HuH-7.5 (cell line): ENCODE measurements around the gene RND1.

Experiments used
- DNase-seq: peaks from one replicate; pipeline ENCODE4 v3.0.0; 2011; ENCODE audit warnings: low spot score

RND1 gene

GRCh38 chr12:48827026-48827425, 38.6 kb downstream of the RND1 start:
- no peak for DNase-seq

GRCh38 chr12:48826209-48826855, 39.3 kb downstream of the RND1 start:
- no peak for DNase-seq

GRCh38 chr12:48824905-48825304, 40.8 kb downstream of the RND1 start:
- no peak for DNase-seq

GRCh38 chr12:48824112-48824511, 41.6 kb downstream of the RND1 start:
- no peak for DNase-seq

- DNase-seq = no peak
These were observed 42.4 kb downstream of the RND1 start for GRCh38 chr12:48823281-48823680.

- no peak for DNase-seq
These were observed 43.0 kb downstream of the RND1 start for GRCh38 chr12:48822711-48823110.

GRCh38 chr12:48822139-48822538, 43.5 kb downstream of the RND1 start:
- no peak for DNase-seq

GRCh38 chr12:48819986-48820725, 45.5 kb downstream of the RND1 start:
- no peak for DNase-seq

GRCh38 chr12:48818831-48819590, 46.7 kb downstream of the RND1 start:
- no peak for DNase-seq

GRCh38 chr12:48817873-48818830, 47.5 kb downstream of the RND1 start, which contains the start of gene CACNB3:
CACNB3 (plus strand) TSS chr12:48818496; CDS start chr12:48818930, 434 bp downstream.
- peak; percentile 75 for DNase-seq

- DNase-seq = no peak
These were observed 49.4 kb downstream of the RND1 start for GRCh38 chr12:48816143-48816854.

GRCh38 chr12:48815126-48816110, 50.3 kb downstream of the RND1 start:
- DNase-seq = peak; percentile 87

- peak; percentile 82 for DNase-seq
These were observed 51.2 kb downstream of the RND1 start for GRCh38 chr12:48814262-48815125.

- no peak for DNase-seq
These were observed 52.0 kb downstream of the RND1 start for GRCh38 chr12:48813465-48814261.

- no peak for DNase-seq
These were observed 53.3 kb downstream of the RND1 start for GRCh38 chr12:48812389-48812788.

GRCh38 chr12:48811437-48812090, 54.1 kb downstream of the RND1 start:
- DNase-seq = no peak

GRCh38 chr12:48810903-48811431, 54.7 kb downstream of the RND1 start:
- DNase-seq = no peak
